K562 (cell line): ENCODE results near the gene OPCML. TPM values are rescaled to one million over a fixed set of nuclear protein-coding genes. Genes with fewer than 3 reads are reported as not detected.

ENCODE experiments used
- ATAC-seq: fragments of 200-7000 bp; cut with Tn5 transposase; 3 replicates; pipeline ENCODE4 v1.9.1; 2020; ENCODE audit warnings: moderate library complexity
- BruUV-seq: library from RNA; stranded (reverse); fragments of 400-500 nt; replicated peaks from 2 replicates; lab custom pipeline; 2021; lab: Mats Ljungman, UMichigan
- CTCF ChIA-PET: fragments of 300-600 bp; formaldehyde crosslinking; extraction: SDS; loops from one replicate; lab custom pipeline; 2021; ENCODE audit warnings: low intra/inter-chr PET ratio; lab: Yijun Ruan, JAX
- POLR2A ChIA-PET: fragments of 300-600, 350-650 bp; sonication (Branson Sonifier 250); formaldehyde crosslinking; extraction: SDS; loops from one replicate; lab custom pipeline; 2021; ENCODE audit warnings: antibody characterized with exemption, inconsistent platforms; lab: Yijun Ruan, JAX
- DNase-seq, 4 experiments: peaks; one replicate each; pipeline versions ENCODE4 v3.0.0 to v3.0.0-alpha.2; 2011 to 2018; ENCODE audit warnings: low spot score in 3 of 4, mixed read lengths in 3 of 4; ENCODE audit errors: extremely low read depth in 1 of 4
- FAIRE-seq: peaks from 2 replicates; lab custom pipeline; 2011; peaks lifted over from hg19 to GRCh38; lab: Jason Lieb, UNC
- H2AFZ ChIP-seq: 2 replicates; pipeline ENCODE4 v1.6.0; 2011; ENCODE audit warnings: low read depth, low read length, control low read depth, inconsistent platforms
- H3K27ac ChIP-seq: fragments of 200-600 bp; 3 replicates; pipeline ENCODE4 v1.8.0; 2011; ENCODE audit warnings: low read depth, mild to moderate bottlenecking, control low read depth, inconsistent platforms, low read length, moderate library complexity, mixed read lengths; ENCODE audit errors: extremely low read depth
- H3K27me3 ChIP-seq, 2 experiments: fragments of 300-600 bp in 1 of 2; 2 replicates in 1 of 2; 3 replicates in 1 of 2; pipeline versions ENCODE4 v1.6.0 to v1.8.0; 2011; ENCODE audit warnings: inconsistent platforms in 2 of 2, low read length in 2 of 2, mild to moderate bottlenecking in 1 of 2, mixed read lengths in 1 of 2, moderate library complexity in 1 of 2; ENCODE audit not compliant: control insufficient read depth in 2 of 2, insufficient read depth in 2 of 2
- H3K36me3 ChIP-seq: fragments of 300-600 bp; 3 replicates; pipeline ENCODE4 v1.8.0; 2011; ENCODE audit warnings: mild to moderate bottlenecking, low read length, inconsistent platforms; ENCODE audit not compliant: control insufficient read depth, insufficient read depth
- H3K4me1 ChIP-seq, 2 experiments: fragments of 200-600 bp in 1 of 2; replicated peaks in 1 of 2; 2 replicates in 1 of 2; 3 replicates in 1 of 2; pipeline versions ENCODE4 v1.5.1 to v1.8.0; 2011; ENCODE audit warnings: inconsistent platforms in 2 of 2, low read length in 2 of 2, mild to moderate bottlenecking in 1 of 2, mixed read lengths in 1 of 2, moderate library complexity in 1 of 2; ENCODE audit not compliant: control insufficient read depth in 2 of 2, insufficient read depth in 2 of 2
- H3K4me2 ChIP-seq: 2 replicates; pipeline ENCODE4 v1.6.1; 2011; ENCODE audit warnings: low read length, control low read depth, inconsistent platforms, mixed read lengths; ENCODE audit not compliant: insufficient read depth
- H3K4me3 ChIP-seq: fragments of 200-600 bp; sonication (generic), shearing (Covaris generic); 2 replicates; pipeline ENCODE4 v1.5.1; 2016; ENCODE audit warnings: control low read depth, inconsistent platforms
- H3K79me2 ChIP-seq: fragments of 200-600 bp; 3 replicates; pipeline ENCODE4 v1.8.0; 2011; ENCODE audit warnings: low read length, inconsistent platforms; ENCODE audit not compliant: control insufficient read depth, insufficient read depth
- H3K9ac ChIP-seq, 2 experiments: 2 replicates each; pipeline versions ENCODE4 v1.6.0 to v1.6.1; 2011; ENCODE audit warnings: low read depth in 2 of 2, low read length in 2 of 2, control low read depth in 1 of 2, inconsistent platforms in 1 of 2, mild to moderate bottlenecking in 1 of 2, mixed read lengths in 1 of 2; ENCODE audit not compliant: insufficient read depth in 1 of 2
- H3K9me1 ChIP-seq: one replicate; pipeline ENCODE4 v1.6.0; 2011; ENCODE audit warnings: inconsistent platforms, mild to moderate bottlenecking, low read length, moderate library complexity; ENCODE audit not compliant: control insufficient read depth, insufficient read depth
- H3K9me3 ChIP-seq: replicated peaks from 2 replicates; pipeline ENCODE4 v1.5.1; 2011; ENCODE audit warnings: low read depth, low read length, inconsistent platforms; ENCODE audit not compliant: control insufficient read depth, insufficient read depth
- H4K20me1 ChIP-seq: replicated peaks from 2 replicates; pipeline ENCODE4 v1.6.1; 2011; ENCODE audit warnings: low read length, inconsistent platforms, mixed read lengths; ENCODE audit not compliant: control insufficient read depth, insufficient read depth
- FUS ChIP-seq: fragments of 200-400 bp; formaldehyde crosslinking; optimal IDR thresholded peaks from 2 replicates; pipeline ENCODE3; 2017; ENCODE audit warnings: low read depth, low read length
- LARP7 ChIP-seq: fragments of 450-650 bp; IDR thresholded peaks from 2 replicates; pipeline ENCODE4 v1.6.1; 2016
- MIER1 ChIP-seq: fragments of 450-650 bp; IDR thresholded peaks from 2 replicates; pipeline ENCODE4 v1.6.1; 2016; ENCODE audit warnings: antibody characterized with exemption, mild to moderate bottlenecking, low read depth
- POLR2AphosphoS2 ChIP-seq: IDR thresholded peaks from 2 replicates; pipeline ENCODE4 v1.6.1; 2012; ENCODE audit warnings: low read length, improper control_type of control experiment
- SIN3B ChIP-seq: fragments of 450-650 bp; IDR thresholded peaks from 2 replicates; pipeline ENCODE4 v1.6.1; 2017; ENCODE audit warnings: low read depth, mild to moderate bottlenecking, moderate library complexity
- SMARCE1 ChIP-seq: fragments of 450-650 bp; IDR thresholded peaks from 2 replicates; pipeline ENCODE4 v1.7.1; 2016; ENCODE audit warnings: mild to moderate bottlenecking
- TEAD4 ChIP-seq, 2 experiments: sonication (generic) in 1 of 2; formaldehyde crosslinking in 1 of 2; IDR thresholded peaks; 2 replicates each; pipeline versions ENCODE4 v1.6.1 to v1.8.0; 2012 to 2022; ENCODE audit warnings: borderline replicate concordance in 1 of 2, inconsistent platforms in 1 of 2, low read length in 1 of 2, mild to moderate bottlenecking in 1 of 2, missing genetic modification reagents in 1 of 2
- ZNF197 ChIP-seq: fragments of 200-800 bp; sonication (Bioruptor generic); IDR thresholded peaks from 2 replicates; pipeline ENCODE4 v1.6.1; 2016; ENCODE audit warnings: low read depth, missing genetic modification characterization, missing compliant biosample characterization
- WGBS: fragments of 100-300 bp; shearing (Covaris generic); methylation state at CpG from one replicate; pipeline ENCODE4 v1.1.6; 2016; ENCODE audit warnings: low coverage, mixed read lengths; ENCODE audit not compliant: insufficient coverage; ENCODE audit errors: missing lambda C conversion rate; 5-methylcytosine and 5-hydroxymethylcytosine counted together
- in situ Hi-C: fragments of 300-500 bp; cut with MboI; formaldehyde crosslinking; loops from 4 replicates; pipeline ENCODE4 v1.15.0; 2018; ENCODE audit warnings: inconsistent platforms, mixed read lengths
- intact Hi-C: fragments of 100-400 bp; cut with micrococcal nuclease; formaldehyde crosslinking; loops from 2 replicates; pipeline ENCODE4 v1.14.2; 2022
- polyA plus RNA-seq, 8 experiments: library from polyadenylated mRNA; depleted of rRNA in 4 of 8; stranded (reverse) in 5 of 8; unstranded in 3 of 8; fragments of >200 nt; fragmentation: Nextera tagmentation in 2 of 8; fragmentation: Illumina TruSeq in 1 of 8; extraction: Ambion mirVana in 2 of 8; extraction: Trizol in 1 of 8; gene quantifications; 2 replicates each; pipeline versions ENCODE4 v1.2.1 to v1.2.3, GENCODE V29; 2011 to 2014; ENCODE audit warnings: inconsistent platforms in 1 of 8, missing spikeins in 1 of 8
- total RNA-seq, 7 experiments: library from RNA; depleted of rRNA in 6 of 7; stranded (reverse); fragments of >200 nt in 6 of 7; fragmentation: Illumina TruSeq in 2 of 7; extraction: Trizol in 2 of 7; gene quantifications; 2 replicates each; pipeline versions ENCODE4 v1.2.1 to v1.2.3, GENCODE V29; 2011 to 2021; ENCODE audit warnings: low replicate concordance in 1 of 7
- TF ChIP-seq, protein P1 (sequence below): fragments of 450-650 bp; IDR thresholded peaks from 2 replicates; pipeline ENCODE4 v1.6.1; 2014; ENCODE audit warnings: low read depth, mild to moderate bottlenecking, moderate library complexity, borderline replicate concordance
- TF ChIP-seq, protein P2 (sequence below): IDR thresholded peaks from 3 replicates; pipeline ENCODE4 v1.6.1; 2011; ENCODE audit warnings: borderline replicate concordance, mild to moderate bottlenecking, moderate library complexity; ENCODE audit not compliant: insufficient read length; ENCODE audit errors: extremely low read depth
- TF ChIP-seq, protein P3 (sequence below): fragments of 250-450 bp; sonication (Bioruptor Pico); IDR thresholded peaks from 2 replicates; pipeline ENCODE4 v1.6.1; 2021; ENCODE audit warnings: mild to moderate bottlenecking

The OPCML gene
- total and polyA plus RNA-seq, 9 of the 15 experiments (the other 6 are each of a cell fraction or from before 2014, with no cell fraction given), result not detected

DNA sequence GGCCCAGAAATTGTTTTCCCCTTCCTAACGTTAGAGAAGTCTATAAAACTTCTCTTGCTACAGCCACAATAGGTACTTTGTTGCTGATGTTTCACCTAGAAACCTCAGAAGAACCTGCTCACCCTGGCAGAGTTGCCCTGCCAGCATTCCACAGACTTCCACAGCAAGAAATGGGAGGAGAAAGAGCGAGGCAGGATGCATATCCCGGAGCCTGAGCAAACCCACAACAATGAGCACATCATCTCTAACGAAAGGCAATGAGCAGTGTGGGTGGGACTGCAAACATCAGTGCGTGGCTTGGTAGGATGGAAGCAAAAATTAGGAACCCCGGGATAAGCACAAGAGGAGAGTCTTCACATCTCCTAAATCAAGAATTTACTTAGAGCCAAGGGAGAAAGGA is 892.3 kb downstream of the OPCML start:
- POLR2A ChIA-PET, result interaction anchor here (0.6 kb wide), 1 partner anchor 12 kb away, joined by 5 read pairs; no protein-coding TSS in a partner anchor
- no peak overlapping the region for H2AFZ ChIP-seq

DNA sequence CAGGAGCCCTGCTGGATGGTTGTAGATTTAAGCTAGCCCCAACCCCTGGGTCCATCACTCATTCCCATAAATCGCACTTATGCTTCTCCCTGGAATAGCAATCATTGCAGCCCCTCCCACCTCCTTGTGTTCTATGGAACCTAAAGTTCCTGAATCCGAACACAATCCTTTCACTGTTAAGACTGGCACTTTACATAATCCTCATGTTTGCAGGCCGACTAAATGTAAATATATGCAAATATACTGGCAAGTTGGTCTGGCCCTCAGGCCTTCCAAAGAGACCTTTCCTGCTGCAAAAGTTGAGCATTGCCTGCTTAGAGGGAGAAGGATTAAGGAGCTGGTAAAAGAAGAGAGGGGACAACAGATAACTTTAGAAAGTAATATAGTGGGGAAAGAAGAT is 892.9 kb downstream of the OPCML start:
- intact Hi-C loops, result no loop called here
- BruUV-seq, result no TSS peak
- ATAC-seq, result no peak
- no peak for TF ChIP-seq MIER1
- TF ChIP-seq, protein P1, sequence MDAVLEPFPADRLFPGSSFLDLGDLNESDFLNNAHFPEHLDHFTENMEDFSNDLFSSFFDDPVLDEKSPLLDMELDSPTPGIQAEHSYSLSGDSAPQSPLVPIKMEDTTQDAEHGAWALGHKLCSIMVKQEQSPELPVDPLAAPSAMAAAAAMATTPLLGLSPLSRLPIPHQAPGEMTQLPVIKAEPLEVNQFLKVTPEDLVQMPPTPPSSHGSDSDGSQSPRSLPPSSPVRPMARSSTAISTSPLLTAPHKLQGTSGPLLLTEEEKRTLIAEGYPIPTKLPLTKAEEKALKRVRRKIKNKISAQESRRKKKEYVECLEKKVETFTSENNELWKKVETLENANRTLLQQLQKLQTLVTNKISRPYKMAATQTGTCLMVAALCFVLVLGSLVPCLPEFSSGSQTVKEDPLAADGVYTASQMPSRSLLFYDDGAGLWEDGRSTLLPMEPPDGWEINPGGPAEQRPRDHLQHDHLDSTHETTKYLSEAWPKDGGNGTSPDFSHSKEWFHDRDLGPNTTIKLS, result no peak
- TF ChIP-seq SIN3B, result no peak
- TF ChIP-seq POLR2AphosphoS2, result no peak
- TF ChIP-seq, protein P2, sequence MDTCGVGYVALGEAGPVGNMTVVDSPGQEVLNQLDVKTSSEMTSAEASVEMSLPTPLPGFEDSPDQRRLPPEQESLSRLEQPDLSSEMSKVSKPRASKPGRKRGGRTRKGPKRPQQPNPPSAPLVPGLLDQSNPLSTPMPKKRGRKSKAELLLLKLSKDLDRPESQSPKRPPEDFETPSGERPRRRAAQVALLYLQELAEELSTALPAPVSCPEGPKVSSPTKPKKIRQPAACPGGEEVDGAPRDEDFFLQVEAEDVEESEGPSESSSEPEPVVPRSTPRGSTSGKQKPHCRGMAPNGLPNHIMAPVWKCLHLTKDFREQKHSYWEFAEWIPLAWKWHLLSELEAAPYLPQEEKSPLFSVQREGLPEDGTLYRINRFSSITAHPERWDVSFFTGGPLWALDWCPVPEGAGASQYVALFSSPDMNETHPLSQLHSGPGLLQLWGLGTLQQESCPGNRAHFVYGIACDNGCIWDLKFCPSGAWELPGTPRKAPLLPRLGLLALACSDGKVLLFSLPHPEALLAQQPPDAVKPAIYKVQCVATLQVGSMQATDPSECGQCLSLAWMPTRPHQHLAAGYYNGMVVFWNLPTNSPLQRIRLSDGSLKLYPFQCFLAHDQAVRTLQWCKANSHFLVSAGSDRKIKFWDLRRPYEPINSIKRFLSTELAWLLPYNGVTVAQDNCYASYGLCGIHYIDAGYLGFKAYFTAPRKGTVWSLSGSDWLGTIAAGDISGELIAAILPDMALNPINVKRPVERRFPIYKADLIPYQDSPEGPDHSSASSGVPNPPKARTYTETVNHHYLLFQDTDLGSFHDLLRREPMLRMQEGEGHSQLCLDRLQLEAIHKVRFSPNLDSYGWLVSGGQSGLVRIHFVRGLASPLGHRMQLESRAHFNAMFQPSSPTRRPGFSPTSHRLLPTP, result no peak
- no peak for TF ChIP-seq SMARCE1
- TF ChIP-seq, protein P3, sequence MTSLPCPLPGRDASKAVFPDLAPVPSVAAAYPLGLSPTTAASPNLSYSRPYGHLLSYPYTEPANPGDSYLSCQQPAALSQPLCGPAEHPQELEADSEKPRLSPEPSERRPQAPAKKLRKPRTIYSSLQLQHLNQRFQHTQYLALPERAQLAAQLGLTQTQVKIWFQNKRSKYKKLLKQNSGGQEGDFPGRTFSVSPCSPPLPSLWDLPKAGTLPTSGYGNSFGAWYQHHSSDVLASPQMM (CRISPR knock-in tag), result no peak
- TF ChIP-seq TEAD4 (IDR thresholded peaks at IDR 0.05; ENCODE audit: low read length), result no peak
- no peak for TF ChIP-seq TEAD4 (CRISPR knock-in tag; IDR thresholded peaks at IDR 0.05; ENCODE audit: borderline replicate concordance)
- no peak for TF ChIP-seq FUS

More for the DNA sequence above, 892.3 kb downstream of the OPCML start:
- no peak overlapping the region for H3K4me2 ChIP-seq
- H3K27ac ChIP-seq, result no peak overlapping the region
- no peak overlapping the region for H3K4me3 ChIP-seq
- CTCF ChIA-PET, result no interaction called here
- H3K4me1 ChIP-seq, result no peaks in the 10 kb centered on the region
- no peak for ATAC-seq
- no peaks in the 10 kb centered on the region for H3K9me3 ChIP-seq
- H3K9ac ChIP-seq, result no peak overlapping the region
- in situ Hi-C loops, result no loop called here
- 2% methylated on average over 6 of the region's 6 CpGs for WGBS
- BruUV-seq, result no TSS peak
- H3K9me1 ChIP-seq, result no peaks in the 10 kb centered on the region
- H4K20me1 ChIP-seq, result no peaks in the 10 kb centered on the region
- DNase-seq, result no peak
- FAIRE-seq, result no peak
- TF ChIP-seq LARP7 (no peak), ZNF197 (CRISPR knock-in tag) (no peak)
- no peaks in the 10 kb centered on the region for H3K27me3 ChIP-seq
- H3K79me2 ChIP-seq, result no peaks in the 10 kb centered on the region
- no peaks in the 10 kb centered on the region for H3K36me3 ChIP-seq
- intact Hi-C loops, result no loop called here

More for the DNA sequence above, 892.9 kb downstream of the OPCML start:
- no peaks in the 10 kb centered on the region for H3K9me1 ChIP-seq
- H3K4me1 ChIP-seq, result no peaks in the 10 kb centered on the region
- WGBS, result 0% methylated on average over 3 of the region's 3 CpGs
- H3K27ac ChIP-seq, result no peak overlapping the region
- H3K4me3 ChIP-seq, result no peak overlapping the region
- no peaks in the 10 kb centered on the region for H3K9me3 ChIP-seq
- H3K4me2 ChIP-seq, result no peak overlapping the region
- H3K27me3 ChIP-seq, result no peaks in the 10 kb centered on the region
- DNase-seq, result no peak
- no peak overlapping the region for H3K9ac ChIP-seq
- no peak overlapping the region for H2AFZ ChIP-seq
- CTCF ChIA-PET, result no interaction called here
- no peaks in the 10 kb centered on the region for H3K36me3 ChIP-seq
- H4K20me1 ChIP-seq, result no peaks in the 10 kb centered on the region
- in situ Hi-C loops, result no loop called here
- no peaks in the 10 kb centered on the region for H3K79me2 ChIP-seq
- no peak for FAIRE-seq
- POLR2A ChIA-PET, result no interaction called here
